GM18505 (cell line): ENCODE data around the gene SEMA5B.

ENCODE experiments used
- ATAC-seq: cut with Tn5 transposase; IDR thresholded peaks from one replicate; pipeline ENCODE4 v1.9.1; 2021; ENCODE audit not compliant: unreplicated experiment
- POLR2A ChIP-seq: IDR thresholded peaks from 4 replicates; pipeline ENCODE4 v1.6.1; 2011; ENCODE audit warnings: borderline replicate concordance; ENCODE audit not compliant: insufficient read depth, insufficient read length; ENCODE audit errors: extremely low read depth

SEMA5B gene, protein sequence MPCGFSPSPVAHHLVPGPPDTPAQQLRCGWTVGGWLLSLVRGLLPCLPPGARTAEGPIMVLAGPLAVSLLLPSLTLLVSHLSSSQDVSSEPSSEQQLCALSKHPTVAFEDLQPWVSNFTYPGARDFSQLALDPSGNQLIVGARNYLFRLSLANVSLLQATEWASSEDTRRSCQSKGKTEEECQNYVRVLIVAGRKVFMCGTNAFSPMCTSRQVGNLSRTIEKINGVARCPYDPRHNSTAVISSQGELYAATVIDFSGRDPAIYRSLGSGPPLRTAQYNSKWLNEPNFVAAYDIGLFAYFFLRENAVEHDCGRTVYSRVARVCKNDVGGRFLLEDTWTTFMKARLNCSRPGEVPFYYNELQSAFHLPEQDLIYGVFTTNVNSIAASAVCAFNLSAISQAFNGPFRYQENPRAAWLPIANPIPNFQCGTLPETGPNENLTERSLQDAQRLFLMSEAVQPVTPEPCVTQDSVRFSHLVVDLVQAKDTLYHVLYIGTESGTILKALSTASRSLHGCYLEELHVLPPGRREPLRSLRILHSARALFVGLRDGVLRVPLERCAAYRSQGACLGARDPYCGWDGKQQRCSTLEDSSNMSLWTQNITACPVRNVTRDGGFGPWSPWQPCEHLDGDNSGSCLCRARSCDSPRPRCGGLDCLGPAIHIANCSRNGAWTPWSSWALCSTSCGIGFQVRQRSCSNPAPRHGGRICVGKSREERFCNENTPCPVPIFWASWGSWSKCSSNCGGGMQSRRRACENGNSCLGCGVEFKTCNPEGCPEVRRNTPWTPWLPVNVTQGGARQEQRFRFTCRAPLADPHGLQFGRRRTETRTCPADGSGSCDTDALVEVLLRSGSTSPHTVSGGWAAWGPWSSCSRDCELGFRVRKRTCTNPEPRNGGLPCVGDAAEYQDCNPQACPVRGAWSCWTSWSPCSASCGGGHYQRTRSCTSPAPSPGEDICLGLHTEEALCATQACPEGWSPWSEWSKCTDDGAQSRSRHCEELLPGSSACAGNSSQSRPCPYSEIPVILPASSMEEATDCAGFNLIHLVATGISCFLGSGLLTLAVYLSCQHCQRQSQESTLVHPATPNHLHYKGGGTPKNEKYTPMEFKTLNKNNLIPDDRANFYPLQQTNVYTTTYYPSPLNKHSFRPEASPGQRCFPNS

GRCh38 chr3:123027292-123028232 lies at the start of gene SEMA5B:
Gene SEMA5B, minus strand, starts transcription at chr3:123027763. Its CDS starts 66,500 bp downstream, at chr3:122961263.
- ATAC-seq: no peak
- TF ChIP-seq POLR2A: no peak

- TF ChIP-seq POLR2A: no peak
- ATAC-seq: no peak
Measured at GRCh38 chr3:123076496-123077418, 49.2 kb upstream of the SEMA5B start.

DNA sequence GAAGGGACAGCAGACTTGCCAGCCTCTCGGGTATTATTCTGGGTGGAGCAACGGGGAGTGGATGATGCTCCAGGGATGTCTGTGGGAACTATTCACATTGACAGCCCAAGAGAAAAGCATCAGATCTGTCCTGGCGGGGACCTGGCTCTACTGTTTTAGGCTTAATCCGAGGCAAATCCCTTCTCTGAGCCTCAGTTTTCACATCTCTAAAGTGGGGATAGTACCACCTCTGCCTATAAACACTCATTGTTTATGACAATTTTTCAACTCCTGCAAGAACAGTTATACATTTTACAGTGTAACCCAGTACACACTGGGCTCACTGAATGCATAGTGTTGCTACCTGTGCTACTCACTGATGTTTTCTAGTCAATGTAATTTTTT lies 48.5 kb upstream of the SEMA5B start:
- TF ChIP-seq POLR2A: no peak
- ATAC-seq: no peak

GRCh38 chr3:123075359-123075758 lies 47.8 kb upstream of the SEMA5B start:
- ATAC-seq: no peak
- TF ChIP-seq POLR2A: no peak

- ATAC-seq: no peak
- TF ChIP-seq POLR2A: no peak
Measured at GRCh38 chr3:123072564-123072963, 45.0 kb upstream of the SEMA5B start.

DNA sequence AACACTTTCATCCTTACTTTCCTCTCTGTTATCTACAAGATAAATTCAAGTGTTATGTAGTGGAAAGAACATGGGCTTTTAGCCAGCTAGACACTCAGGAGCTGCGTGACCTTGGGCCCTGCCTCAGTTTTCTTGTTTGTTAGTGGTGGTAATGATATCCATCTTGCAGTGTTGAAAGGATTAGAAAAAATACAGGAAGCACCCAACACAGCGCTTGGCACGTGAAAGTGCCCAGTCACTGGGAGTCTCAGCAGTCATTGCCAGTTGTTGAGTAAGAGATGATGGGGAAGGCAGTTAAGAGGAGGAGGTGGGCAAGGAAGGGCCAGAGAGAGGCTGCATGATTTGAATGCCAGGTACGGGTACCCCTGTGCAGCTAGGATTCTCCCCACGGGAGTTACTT lies 44.6 kb upstream of the SEMA5B start:
- ATAC-seq: no peak
- TF ChIP-seq POLR2A: no peak

DNA sequence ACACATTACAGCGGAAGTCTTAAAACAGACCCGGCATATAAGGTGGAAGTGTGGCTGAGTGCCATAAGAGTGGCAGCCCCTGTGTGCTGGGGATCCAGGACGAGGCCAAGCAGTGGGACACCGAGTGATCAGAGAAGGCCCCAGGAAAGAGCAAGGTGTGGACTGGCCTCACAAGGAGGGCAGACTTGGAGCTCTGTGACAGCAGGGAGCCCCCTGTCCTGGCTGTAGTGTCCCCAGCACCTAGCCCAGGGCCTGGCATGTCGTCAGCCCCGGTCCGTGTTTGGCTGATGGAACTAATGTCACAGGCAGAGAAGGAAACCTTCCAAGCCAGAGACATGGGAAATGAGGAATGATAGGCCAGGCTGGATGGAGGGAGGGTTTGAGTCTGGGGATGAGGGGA lies 44.0 kb upstream of the SEMA5B start:
- no peak for ATAC-seq
- TF ChIP-seq POLR2A: no peak

DNA sequence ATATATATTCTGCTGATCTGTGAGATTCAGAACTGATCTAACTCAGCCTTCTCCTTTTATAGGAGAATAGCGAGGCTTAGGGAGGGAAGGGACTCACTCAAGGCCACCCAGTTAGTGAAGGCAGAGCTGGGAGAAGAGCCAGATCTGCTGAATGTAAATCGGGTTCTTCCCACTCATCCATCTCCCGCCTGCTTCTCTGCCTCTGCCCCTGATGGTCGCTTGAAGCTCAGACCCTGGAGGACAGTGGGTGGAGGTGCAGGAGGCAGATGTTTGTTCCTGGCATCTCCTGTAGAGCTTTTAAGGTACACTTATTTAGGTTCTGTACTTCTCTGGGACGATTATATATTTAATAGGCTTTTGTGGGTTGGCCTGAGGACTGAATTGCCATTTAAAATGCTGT lies 43.6 kb upstream of the SEMA5B start:
- ATAC-seq: no peak
- no peak for TF ChIP-seq POLR2A

GRCh38 chr3:123070510-123070909 lies 42.9 kb upstream of the SEMA5B start:
- ATAC-seq: no peak
- TF ChIP-seq POLR2A: no peak

DNA sequence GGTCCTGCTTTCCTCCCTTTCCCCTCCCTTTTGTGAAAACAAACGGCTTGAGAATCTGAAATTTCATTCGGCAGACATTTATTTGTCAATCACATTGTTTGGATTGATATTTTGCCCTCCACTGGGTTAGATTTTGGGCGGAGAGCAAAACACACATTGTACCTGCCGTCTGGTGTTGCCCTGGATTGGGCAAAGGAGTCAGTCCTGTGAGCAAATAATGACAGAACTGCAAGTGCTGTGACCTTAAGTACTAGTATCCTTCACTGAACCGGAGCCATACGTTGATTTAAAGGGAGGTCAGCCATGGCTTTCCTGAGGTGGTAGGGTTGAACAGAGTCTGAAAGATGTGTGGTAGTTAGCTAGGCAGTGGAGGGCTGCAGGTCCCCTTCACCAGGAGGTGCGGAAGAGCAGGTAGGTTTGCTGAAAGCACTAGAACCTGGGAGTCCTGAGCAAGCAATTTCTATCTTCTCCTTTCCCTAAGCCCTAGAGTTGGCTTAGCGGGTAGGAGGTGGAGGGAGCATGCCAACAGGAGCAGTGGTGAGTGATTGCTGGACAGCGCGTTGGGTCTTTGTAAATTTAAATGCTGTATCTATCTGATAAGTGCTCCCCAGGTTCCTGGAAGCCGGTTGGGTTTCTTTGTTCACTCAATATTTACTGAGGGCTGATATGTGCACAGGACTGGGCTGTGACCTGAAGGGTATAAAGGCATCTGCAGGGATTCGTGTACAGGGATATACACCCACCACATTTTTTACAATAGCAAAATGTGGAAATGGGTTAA lies 41.2 kb upstream of the SEMA5B start:
- TF ChIP-seq POLR2A: no peak

GRCh38 chr3:123067689-123068600 lies 40.4 kb upstream of the SEMA5B start:
- ATAC-seq: peak; percentile 34

More for the DNA sequence above, 41.2 kb upstream of the SEMA5B start:
- no peak for ATAC-seq

More at GRCh38 chr3:123067689-123068600, 40.4 kb upstream of the SEMA5B start:
- TF ChIP-seq POLR2A: no peak
